ENCODE data around the gene MPZ. TPM values are rescaled to one million over a fixed set of nuclear protein-coding genes. Genes with fewer than 3 reads are reported as not detected.

MPZ gene
- total and polyA plus RNA-seq, 9 of the 15 experiments (the other 6 are each of a cell fraction or from before 2014, with no cell fraction given): 0.22 to 16.6 (median 10.9) TPM

GRCh38 chr1:161305867-161306519 lies 3.8 kb downstream of the MPZ start (continued):
- TF ChIP-seq PBX2 (CRISPR knock-in tag; IDR thresholded peaks at IDR 0.05; ENCODE audit: low read depth) (no peak), PBX2 (tag; conservative IDR thresholded peaks at IDR 0.05; ENCODE audit: low read depth) (no peak), ZNF551 (CRISPR knock-in tag; IDR thresholded peaks at IDR 0.05) (no peak), ZNF592 (IDR thresholded peaks at IDR 0.05) (0 out of 2 replicates have a peak, but pooled peaks have one; percentile 19), MGA (IDR thresholded peaks at IDR 0.05) (no peak), SRF (CRISPR knock-in tag; IDR thresholded peaks at IDR 0.05) (no peak), CXXC5 (CRISPR knock-in tag; IDR thresholded peaks at IDR 0.05) (peak; percentile 48), ATF1 (CRISPR knock-in tag; IDR thresholded peaks at IDR 0.05) (no peak), ATF1 (tag; IDR thresholded peaks at IDR 0.05) (peak; percentile 59; the same call in 1 of the 2 replicates)
